ENCODE measurements around the gene RANBP9. TPM values are rescaled to one million over a fixed set of nuclear protein-coding genes. Genes with fewer than 3 reads are reported as not detected.
A peak's percentile ranks its signal among the peaks of the same experiment; 100 is the strongest.

The RANBP9 gene
- total RNA-seq, 1 experiment from 2014 or later = 38.2 TPM

GRCh38 chr6:13604546-13605416, 106.9 kb downstream of the RANBP9 start:
- H3K9me3 Mint-ChIP-seq (ENCODE audit: unreplicated experiment) = no peaks in the 10 kb centered on the region
- no peak overlapping the region for H3K4me3 ChIP-seq (ENCODE audit: low read depth, low read length)
- H3K36me3 Mint-ChIP-seq (ENCODE audit: insufficient read depth, unreplicated experiment) = peaks cover 30% of the 10 kb centered on the region
- no peak for TF ChIP-seq CTCF (IDR thresholded peaks at IDR 0.05; ENCODE audit: insufficient read depth in 1 of 2, low read depth in 1 of 2, low read length in 1 of 2, severe bottlenecking in 1 of 2, unreplicated experiment in 1 of 2)
- no peak overlapping the region for H3K4me3 Mint-ChIP-seq (ENCODE audit: unreplicated experiment)
- H3K27me3 ChIP-seq (replicated peaks; ENCODE audit: control insufficient read depth, insufficient read depth, low read length) = no peaks in the 10 kb centered on the region
- peak in 1 of 2 experiments; percentile 40 for DNase-seq
- peaks cover 17% of the 10 kb centered on the region for H3K4me1 Mint-ChIP-seq (ENCODE audit: low read depth, unreplicated experiment)
- no peaks in the 10 kb centered on the region for H3K36me3 ChIP-seq (ENCODE audit: control insufficient read depth, insufficient read depth, low read length)
- BruUV-seq (replicated peaks) = no TSS peak
- no peaks in the 10 kb centered on the region for H3K27me3 Mint-ChIP-seq (ENCODE audit: insufficient read depth, unreplicated experiment)
- CTCF ChIA-PET = interaction anchor here (1.0 to 1.7 kb wide), 3 partner anchors 11 to 30 kb away, joined by 3 to 6 read pairs (median 5); partner anchors contain the start of genes NOL7 and SIRT5
- no peaks in the 10 kb centered on the region; the same call in 1 of the 2 replicates for H3K9me3 ChIP-seq
- peaks cover 23% of the 10 kb centered on the region for H3K4me1 ChIP-seq
- H3K27ac Mint-ChIP-seq (ENCODE audit: unreplicated experiment) = peak overlapping the region; percentile 26
- POLR2A ChIA-PET = interaction anchor here (1.0 to 1.8 kb wide), 3 partner anchors 10 to 276 kb away, joined by 3 to 22 read pairs (median 6); partner anchors contain the start of genes NOL7, SIRT5 and TBC1D7
- intact Hi-C loops (cut with micrococcal nuclease; ENCODE audit: unreplicated experiment) = no loop called here

GRCh38 chr6:13604135-13604534, 107.5 kb downstream of the RANBP9 start:
- no peak for TF ChIP-seq CTCF (IDR thresholded peaks at IDR 0.05; ENCODE audit: insufficient read depth in 1 of 2, low read depth in 1 of 2, low read length in 1 of 2, severe bottlenecking in 1 of 2, unreplicated experiment in 1 of 2)
- peak overlapping the region; percentile 26 for H3K27ac Mint-ChIP-seq (ENCODE audit: unreplicated experiment)
- H3K27me3 ChIP-seq (replicated peaks; ENCODE audit: control insufficient read depth, insufficient read depth, low read length) = no peaks in the 10 kb centered on the region
- no peak overlapping the region for H3K4me3 ChIP-seq (ENCODE audit: low read depth, low read length)
- H3K4me1 Mint-ChIP-seq (ENCODE audit: low read depth, unreplicated experiment) = peaks cover 17% of the 10 kb centered on the region
- no peak overlapping the region for H3K4me3 Mint-ChIP-seq (ENCODE audit: unreplicated experiment)
- no peaks in the 10 kb centered on the region for H3K36me3 ChIP-seq (ENCODE audit: control insufficient read depth, insufficient read depth, low read length)
- POLR2A ChIA-PET = interaction anchor here (1.6 to 1.8 kb wide), 2 partner anchors 11 to 30 kb away, joined by 6 to 22 read pairs; partner anchors contain the start of genes NOL7 and SIRT5
- H3K9me3 ChIP-seq = no peaks in the 10 kb centered on the region; the same call in 1 of the 2 replicates
- no peaks in the 10 kb centered on the region for H3K9me3 Mint-ChIP-seq (ENCODE audit: unreplicated experiment)
- intact Hi-C loops (cut with micrococcal nuclease; ENCODE audit: unreplicated experiment) = no loop called here
- peaks cover 30% of the 10 kb centered on the region for H3K36me3 Mint-ChIP-seq (ENCODE audit: insufficient read depth, unreplicated experiment)
- DNase-seq = no peak
- H3K27me3 Mint-ChIP-seq (ENCODE audit: insufficient read depth, unreplicated experiment) = no peaks in the 10 kb centered on the region
- peaks cover 23% of the 10 kb centered on the region for H3K4me1 ChIP-seq
- CTCF ChIA-PET = interaction anchor here (1.0 to 1.7 kb wide), 3 partner anchors 11 to 30 kb away, joined by 3 to 6 read pairs (median 5); partner anchors contain the start of genes NOL7 and SIRT5
- no TSS peak for BruUV-seq (replicated peaks)

- CTCF ChIA-PET = no interaction called here
- Mint-ChIP-seq H3K27me3 (ENCODE audit: insufficient read depth, unreplicated experiment) (no peaks in the 10 kb centered on the region), H3K27ac (ENCODE audit: unreplicated experiment) (no peak overlapping the region), H3K9me3 (ENCODE audit: unreplicated experiment) (no peaks in the 10 kb centered on the region), H3K4me1 (ENCODE audit: low read depth, unreplicated experiment) (peaks cover 10% of the 10 kb centered on the region), H3K4me3 (ENCODE audit: unreplicated experiment) (no peak overlapping the region), H3K36me3 (ENCODE audit: insufficient read depth, unreplicated experiment) (peaks cover 39% of the 10 kb centered on the region)
- H3K36me3 ChIP-seq (ENCODE audit: control insufficient read depth, insufficient read depth, low read length) = no peaks in the 10 kb centered on the region
- peaks cover 18% of the 10 kb centered on the region for H3K4me1 ChIP-seq
- TF ChIP-seq CTCF (IDR thresholded peaks at IDR 0.05; ENCODE audit: insufficient read depth in 1 of 2, low read depth in 1 of 2, low read length in 1 of 2, severe bottlenecking in 1 of 2, unreplicated experiment in 1 of 2) = no peak
- intact Hi-C loops (cut with micrococcal nuclease; ENCODE audit: unreplicated experiment) = no loop called here
- H3K27me3 ChIP-seq (replicated peaks; ENCODE audit: control insufficient read depth, insufficient read depth, low read length) = no peaks in the 10 kb centered on the region
- no TSS peak for BruUV-seq (replicated peaks)
- no peaks in the 10 kb centered on the region; the same call in 1 of the 2 replicates for H3K9me3 ChIP-seq
- no peak for DNase-seq
- H3K4me3 ChIP-seq (ENCODE audit: low read depth, low read length) = no peak overlapping the region
- POLR2A ChIA-PET = no interaction called here
Observed at GRCh38 chr6:13600036-13600435, 111.6 kb downstream of the RANBP9 start.
